HG03457 (cell line): ENCODE results near the gene FEM1B.

ENCODE experiments used
- ATAC-seq: cut with Tn5 transposase; IDR thresholded peaks from one replicate; pipeline ENCODE4 v1.9.1; 2021; ENCODE audit warnings: moderate number of reproducible peaks; ENCODE audit not compliant: unreplicated experiment

The FEM1B gene

GRCh38 chr15:68258692-68259091, 18.9 kb upstream of the FEM1B start:
- ATAC-seq: no peak

- no peak for ATAC-seq
These were observed 17.7 kb upstream of the FEM1B start for GRCh38 chr15:68259883-68260282.

- ATAC-seq: no peak
These were observed 16.3 kb upstream of the FEM1B start for GRCh38 chr15:68261241-68261640.

GRCh38 chr15:68261980-68262379, 15.6 kb upstream of the FEM1B start:
- ATAC-seq: no peak

- no peak for ATAC-seq
These were observed 14.8 kb upstream of the FEM1B start for GRCh38 chr15:68262514-68263356.

- no peak for ATAC-seq
These were observed 13.3 kb upstream of the FEM1B start for GRCh38 chr15:68264282-68264681.

- no peak for ATAC-seq
These were observed 12.5 kb upstream of the FEM1B start for GRCh38 chr15:68265081-68265480.

GRCh38 chr15:68265674-68266073, 11.9 kb upstream of the FEM1B start:
- no peak for ATAC-seq

GRCh38 chr15:68268405-68268804, 9.1 kb upstream of the FEM1B start:
- no peak for ATAC-seq

- ATAC-seq: no peak
These were observed 5.6 kb upstream of the FEM1B start for GRCh38 chr15:68271854-68272471.

GRCh38 chr15:68272721-68273271, 4.7 kb upstream of the FEM1B start:
- no peak for ATAC-seq

GRCh38 chr15:68274201-68274848, 3.2 kb upstream of the FEM1B start:
- ATAC-seq: no peak

GRCh38 chr15:68275165-68275746, 2.3 kb upstream of the FEM1B start:
- no peak for ATAC-seq

- no peak for ATAC-seq
These were observed 877 bp upstream of the FEM1B start for GRCh38 chr15:68276668-68277067.

GRCh38 chr15:68277131-68277602, 378 bp upstream of the FEM1B start:
- no peak for ATAC-seq

- ATAC-seq: no peak
These were observed 725 bp downstream of the FEM1B start for GRCh38 chr15:68278345-68278594.

- ATAC-seq: no peak
These were observed 1.3 kb downstream of the FEM1B start for GRCh38 chr15:68278595-68279405.

- no peak for ATAC-seq
These were observed 2.5 kb downstream of the FEM1B start for GRCh38 chr15:68279779-68280753.

- ATAC-seq: no peak
These were observed 3.5 kb downstream of the FEM1B start for GRCh38 chr15:68281008-68281407.
